GM23248 (cell line): ENCODE data around the gene SBNO2.

Experiments
- EZH2 ChIP-seq: fragments of 200-600 bp; sonication (generic); IDR thresholded peaks from 2 replicates; pipeline ENCODE4 v1.6.1; 2018; ENCODE audit warnings: antibody characterized with exemption, mild to moderate bottlenecking; ENCODE audit not compliant: insufficient read depth, poor library complexity, severe bottlenecking
- EZH2phosphoT487 ChIP-seq: fragments of 200-600 bp; sonication (generic); IDR thresholded peaks from 2 replicates; pipeline ENCODE4 v1.6.1; 2018; ENCODE audit warnings: antibody characterized with exemption, moderate library complexity, mild to moderate bottlenecking, low read depth; ENCODE audit not compliant: insufficient read depth

- TF ChIP-seq EZH2, result no peak
- TF ChIP-seq EZH2phosphoT487, result no peak
Observed at GRCh38 chr19:1097810-1098176, 76.3 kb downstream of the SBNO2 start.
